AG04449 (cell line): ENCODE data around the gene ULK4.

ENCODE experiments used
- CTCF ChIA-PET: fragments of 350-600 bp; formaldehyde crosslinking; extraction: SDS; loops from one replicate; lab custom pipeline; 2021; ENCODE audit warnings: antibody characterized with exemption; lab: Yijun Ruan, JAX
- POLR2A ChIA-PET: fragments of 400-600, 350-600 bp; formaldehyde crosslinking; extraction: SDS; loops from one replicate; lab custom pipeline; 2020; ENCODE audit warnings: antibody characterized with exemption, inconsistent platforms; lab: Yijun Ruan, JAX
- DNase-seq: peaks from one replicate; pipeline ENCODE4 v3.0.0-alpha.2; 2010; ENCODE audit warnings: low read depth, low spot score
- H3K4me3 ChIP-seq: 2 replicates; pipeline ENCODE4 v1.5.1; 2011; ENCODE audit warnings: low read depth, mild to moderate bottlenecking, control low read depth, low read length
- CTCF ChIP-seq: IDR thresholded peaks from one replicate; pipeline ENCODE4 v1.5.1; 2011; ENCODE audit warnings: mild to moderate bottlenecking, moderate library complexity, low read length, control low read depth, inconsistent platforms; ENCODE audit not compliant: insufficient read depth; ENCODE audit errors: missing control alignments

The ULK4 gene

DNA sequence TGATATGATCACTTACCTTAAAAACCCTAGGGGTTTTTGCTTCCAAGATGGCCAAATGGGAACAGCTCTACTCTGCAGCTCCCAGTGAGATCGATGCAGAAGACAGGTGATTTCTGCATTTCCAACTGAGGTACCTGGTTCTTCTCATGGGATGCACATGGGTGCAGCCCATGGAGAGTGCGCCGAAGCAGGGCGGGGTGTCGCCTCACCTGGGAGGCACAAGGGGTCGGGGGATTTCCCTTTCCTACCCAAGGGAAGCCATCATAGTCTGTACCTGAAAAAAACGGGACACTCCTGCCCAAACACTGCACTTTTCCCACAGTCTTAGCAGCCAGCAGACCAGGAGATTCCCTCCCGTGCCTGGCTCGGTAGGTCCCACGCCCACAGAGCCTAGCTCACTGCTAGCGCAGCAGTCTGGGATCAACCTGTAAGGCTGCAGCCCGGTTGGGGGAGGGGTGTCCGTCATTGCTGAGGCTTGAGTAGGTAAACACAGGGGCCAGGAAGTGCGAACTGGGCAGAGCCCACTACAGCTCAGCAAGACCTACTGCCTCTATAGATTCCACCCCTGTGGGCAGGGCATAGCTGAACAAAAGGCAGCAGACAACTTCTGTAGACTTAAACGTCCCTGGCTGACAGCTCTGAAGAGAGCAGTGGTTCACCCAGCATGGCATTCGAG is 684.0 kb downstream of the ULK4 start:
- DNase-seq, result no peak
- ChIA-PET POLR2A (no interaction called here), CTCF (no interaction called here)
- no peak for TF ChIP-seq CTCF
- H3K4me3 ChIP-seq, result no peak overlapping the region

DNA sequence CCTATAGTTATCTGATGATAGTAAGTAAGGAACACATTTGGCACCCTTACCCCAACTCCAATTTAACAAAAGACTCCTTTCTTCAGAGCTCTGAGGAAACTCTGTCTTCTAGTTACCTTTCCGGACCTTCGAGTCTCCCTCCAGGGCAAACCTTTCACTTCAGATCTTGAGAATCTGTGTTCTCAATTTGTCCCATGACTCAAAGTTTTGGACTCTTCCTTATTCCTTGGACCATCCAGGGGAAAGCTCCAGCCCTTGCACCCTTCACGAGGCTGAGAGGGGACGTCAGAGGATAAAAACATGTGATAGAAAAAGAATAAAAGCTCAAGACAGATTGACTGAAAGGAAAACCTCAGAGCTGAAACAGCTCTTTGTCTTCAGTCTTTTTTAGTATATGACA is 685.7 kb downstream of the ULK4 start:
- DNase-seq, result no peak
- ChIA-PET CTCF (no interaction called here), POLR2A (no interaction called here)
- TF ChIP-seq CTCF, result no peak
- no peak overlapping the region for H3K4me3 ChIP-seq

DNA sequence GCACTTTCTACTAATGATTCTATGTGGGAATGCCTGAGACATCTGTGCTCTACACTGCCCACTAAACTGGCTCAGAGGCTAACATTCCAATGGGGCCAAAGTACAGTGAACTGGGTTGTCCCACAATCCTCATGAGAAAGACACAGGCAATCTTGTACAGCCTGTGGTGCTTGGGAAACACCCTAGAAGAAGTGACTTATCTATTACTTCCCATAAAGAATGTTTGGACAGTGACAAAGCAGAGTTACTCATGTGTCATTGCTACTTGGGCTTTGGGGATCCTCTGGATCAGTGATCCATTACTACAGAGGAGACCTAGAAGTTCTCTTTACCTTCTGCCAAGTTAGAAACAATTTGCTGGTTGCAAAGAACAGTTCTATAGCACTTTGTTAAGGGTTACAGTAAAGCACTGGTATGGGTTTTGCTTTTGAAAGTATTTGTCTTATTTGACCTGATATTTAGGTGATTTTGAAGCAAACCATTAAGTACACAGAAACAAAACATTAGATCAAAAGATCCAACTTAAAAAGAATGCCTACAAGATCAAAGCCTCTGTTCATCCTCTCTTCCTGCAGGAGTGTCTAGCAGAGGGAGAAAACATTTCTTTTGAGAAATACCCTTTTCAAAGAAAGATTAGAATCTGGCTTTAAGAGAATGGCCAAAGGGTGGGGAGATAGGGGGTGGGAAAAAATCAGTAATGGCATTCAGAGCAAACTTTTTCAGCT is 686.8 kb downstream of the ULK4 start:
- no peak overlapping the region for H3K4me3 ChIP-seq
- TF ChIP-seq CTCF, result no peak
- no peak for DNase-seq
- CTCF ChIA-PET, result interaction anchor here (1.0 kb wide), 1 partner anchor 12 kb away, joined by 3 read pairs; no protein-coding TSS in a partner anchor
- POLR2A ChIA-PET, result interaction anchor here (0.7 kb wide), 1 partner anchor 76 kb away, joined by 3 read pairs; the partner anchor contains the start of gene CTNNB1

DNA sequence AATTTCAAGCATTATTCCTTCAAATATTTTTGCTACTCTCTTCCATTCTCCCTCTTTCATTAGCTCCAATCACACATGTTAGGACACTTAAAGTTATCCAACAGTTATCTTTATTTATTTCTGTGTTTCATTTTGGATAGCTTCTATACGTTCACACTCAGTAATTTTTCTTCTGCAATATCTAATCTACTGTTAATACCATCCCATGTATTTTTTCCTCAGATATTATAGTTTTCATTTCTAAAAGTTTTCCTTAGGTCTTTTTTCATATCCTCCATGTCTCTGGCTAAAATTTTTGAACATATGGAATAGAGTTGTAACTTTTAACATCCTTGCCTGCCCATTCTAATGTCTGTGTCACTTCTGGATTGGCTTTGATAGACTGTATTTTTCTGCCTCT is 689.2 kb downstream of the ULK4 start:
- TF ChIP-seq CTCF, result no peak
- ChIA-PET POLR2A (no interaction called here), CTCF (interaction anchor here (1.2 kb wide), 1 partner anchor 14 kb away, joined by 4 read pairs; no protein-coding TSS in a partner anchor)
- no peak overlapping the region for H3K4me3 ChIP-seq
- no peak for DNase-seq

- peak; percentile 88 for DNase-seq
- no peak overlapping the region for H3K4me3 ChIP-seq
- no peak for TF ChIP-seq CTCF
- ChIA-PET POLR2A (interaction anchor here (1.0 kb wide), 1 partner anchor 69 kb away, joined by 4 read pairs; the partner anchor contains the start of gene CTNNB1), CTCF (no interaction called here)
Measured at GRCh38 chr3:41267975-41268640, 693.8 kb downstream of the ULK4 start.

DNA sequence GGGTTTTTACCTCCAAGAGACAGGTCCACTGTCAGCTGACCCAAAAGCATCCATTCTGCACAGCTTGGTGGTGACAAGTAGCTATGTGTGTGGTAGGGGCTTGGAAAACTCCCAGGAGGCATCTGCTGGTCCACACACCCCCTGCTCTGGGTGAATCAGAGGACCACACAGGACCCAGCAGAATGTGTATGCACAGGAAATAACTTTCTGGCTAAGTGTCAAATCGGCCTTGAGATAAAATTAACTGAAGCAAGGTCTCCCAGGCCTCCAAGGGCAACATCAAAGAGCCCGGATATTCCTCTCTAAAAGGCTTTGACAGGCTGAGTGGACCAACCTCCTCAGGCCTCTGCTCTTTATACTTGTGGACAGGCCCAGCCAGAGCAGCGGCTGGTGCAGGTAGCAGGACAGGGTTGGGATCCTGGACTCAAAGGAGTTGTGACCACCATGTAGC is 696.1 kb downstream of the ULK4 start:
- TF ChIP-seq CTCF, result no peak
- POLR2A ChIA-PET, result no interaction called here
- DNase-seq, result peak; percentile 68
- CTCF ChIA-PET, result interaction anchor here (1.6 kb wide), 1 partner anchor 12 kb away, joined by 4 read pairs; no protein-coding TSS in a partner anchor
- H3K4me3 ChIP-seq, result no peak overlapping the region
